ENCODE measurements around the gene CDT1.

Gene CDT1

GRCh38 chr16:88815901-88816589 is 12.5 kb downstream of the CDT1 start:
- Histone ChIP-seq H3K4me1 (peaks cover 13 to 36% (median 21%) of the 10 kb centered on the region in 10 experiments), H4K20me1 (peaks cover 0 to 50% (median 15%) of the 10 kb centered on the region in 11 experiments; a peak in 15 of 22 replicates), H3K9ac (peak overlapping the region in 2 of 11 experiments; percentile 15 to 18; a peak in 1 of 22 replicates), H3K4me2 (peak overlapping the region in 2 of 11 experiments; percentile 5 to 32; a peak in 1 of 22 replicates), H3K27ac (no peak overlapping the region), H3K36me3 (peaks cover 0 to 12% (median 6%) of the 10 kb centered on the region in 11 experiments; a peak in 15 of 22 replicates), H3K9me3 (replicated peaks in 1 of 11) (peaks cover 0 to 8% (median 5%) of the 10 kb centered on the region in 11 experiments; a peak in 11 of 22 replicates), H3K4me3 (no peak overlapping the region), H3K27me3 (no peaks in the 10 kb centered on the region)
- no peak for TF ChIP-seq Cebpa-rat (IDR thresholded peaks at IDR 0.05)

GRCh38 chr16:88816736-88817535 is 13.3 kb downstream of the CDT1 start:
- Histone ChIP-seq H3K36me3 (peaks cover 4 to 21% (median 15%) of the 10 kb centered on the region in 11 experiments; a peak in 20 of 22 replicates), H3K9me3 (replicated peaks in 1 of 11) (peaks cover 0 to 7% (median 4%) of the 10 kb centered on the region in 11 experiments; a peak in 11 of 22 replicates), H3K4me2 (no peak overlapping the region), H3K9ac (peak overlapping the region in 1 of 11 experiments; percentile 11; a peak in 1 of 22 replicates), H3K4me3 (no peak overlapping the region), H3K27ac (peak overlapping the region in 1 of 11 experiments; percentile 18; a peak in 1 of 22 replicates), H4K20me1 (peaks cover 0 to 59% (median 20%) of the 10 kb centered on the region in 11 experiments; a peak in 13 of 22 replicates), H3K4me1 (peaks cover 13 to 44% (median 23%) of the 10 kb centered on the region in 10 experiments), H3K27me3 (no peaks in the 10 kb centered on the region)
- TF ChIP-seq Cebpa-rat (IDR thresholded peaks at IDR 0.05) = no peak

- Histone ChIP-seq H3K4me3 (no peak overlapping the region), H3K4me2 (no peak overlapping the region), H3K9ac (peak overlapping the region in 3 of 11 experiments; percentile 13 to 27 (median 26); a peak in 1 of 22 replicates), H3K36me3 (peaks cover 14 to 32% (median 25%) of the 10 kb centered on the region in 11 experiments; a peak in 21 of 22 replicates), H3K27me3 (no peaks in the 10 kb centered on the region), H3K9me3 (replicated peaks in 1 of 11) (no peaks in the 10 kb centered on the region), H4K20me1 (peaks cover 0 to 67% (median 20%) of the 10 kb centered on the region in 11 experiments; a peak in 13 of 22 replicates), H3K27ac (peak overlapping the region in 1 of 11 experiments; percentile 18; a peak in 2 of 22 replicates), H3K4me1 (peaks cover 3 to 35% (median 13%) of the 10 kb centered on the region in 10 experiments; a peak in 18 of 20 replicates)
- TF ChIP-seq Cebpa-rat (IDR thresholded peaks at IDR 0.05) = no peak
Observed at GRCh38 chr16:88817785-88818574, 14.4 kb downstream of the CDT1 start.

GRCh38 chr16:88818575-88818874 is 14.9 kb downstream of the CDT1 start:
- no peak for TF ChIP-seq Cebpa-rat (IDR thresholded peaks at IDR 0.05)
- H3K36me3 ChIP-seq = peaks cover 16 to 36% (median 28%) of the 10 kb centered on the region in 11 experiments; a peak in 21 of 22 replicates

GRCh38 chr16:88819126-88819525 is 15.5 kb downstream of the CDT1 start:
- peaks cover 16 to 42% (median 33%) of the 10 kb centered on the region in 11 experiments; a peak in 21 of 22 replicates for H3K36me3 ChIP-seq
- H3K27me3 ChIP-seq = no peaks in the 10 kb centered on the region
- no peak overlapping the region for H3K27ac ChIP-seq
- no peak overlapping the region for H3K9ac ChIP-seq
- peaks cover 0 to 78% (median 20%) of the 10 kb centered on the region in 11 experiments; a peak in 13 of 22 replicates for H4K20me1 ChIP-seq
- H3K4me3 ChIP-seq = no peak overlapping the region
- H3K4me2 ChIP-seq = no peak overlapping the region
- H3K4me1 ChIP-seq = peaks cover 0 to 25% (median 10%) of the 10 kb centered on the region in 10 experiments; a peak in 9 of 20 replicates
- H3K9me3 ChIP-seq (replicated peaks in 1 of 11) = no peaks in the 10 kb centered on the region
- TF ChIP-seq Cebpa-rat (IDR thresholded peaks at IDR 0.05) = no peak

More at GRCh38 chr16:88818575-88818874, 14.9 kb downstream of the CDT1 start:
- no peak overlapping the region for H3K4me3 ChIP-seq
- H3K4me1 ChIP-seq = peaks cover 0 to 31% (median 10%) of the 10 kb centered on the region in 10 experiments; a peak in 10 of 20 replicates
- no peak overlapping the region for H3K4me2 ChIP-seq
- H3K9me3 ChIP-seq (replicated peaks in 1 of 11) = no peaks in the 10 kb centered on the region
- peaks cover 0 to 72% (median 20%) of the 10 kb centered on the region in 11 experiments; a peak in 13 of 22 replicates for H4K20me1 ChIP-seq
- 0 out of 22 replicates have a peak overlapping the region, but pooled peaks of 1 of the 11 experiments have one; percentile 27 for H3K9ac ChIP-seq
- no peaks in the 10 kb centered on the region for H3K27me3 ChIP-seq
- no peak overlapping the region; a peak in 1 of 22 replicates for H3K27ac ChIP-seq

GRCh38 chr16:88820385-88821025 is 16.9 kb downstream of the CDT1 start:
- Histone ChIP-seq H4K20me1 (peaks cover 0 to 76% (median 20%) of the 10 kb centered on the region in 11 experiments; a peak in 13 of 22 replicates), H3K9ac (peak overlapping the region in 1 of 11 experiments; percentile 23; a peak in 1 of 22 replicates), H3K4me2 (no peak overlapping the region), H3K27me3 (no peaks in the 10 kb centered on the region), H3K9me3 (replicated peaks in 1 of 11) (no peaks in the 10 kb centered on the region), H3K36me3 (peaks cover 16 to 51% (median 39%) of the 10 kb centered on the region in 11 experiments; a peak in 21 of 22 replicates), H3K27ac (no peak overlapping the region), H3K4me3 (no peak overlapping the region), H3K4me1 (peaks cover 0 to 25% (median 10%) of the 10 kb centered on the region in 10 experiments; a peak in 8 of 20 replicates)
- no peak for TF ChIP-seq Cebpa-rat (IDR thresholded peaks at IDR 0.05)

GRCh38 chr16:88821168-88821850 is 17.7 kb downstream of the CDT1 start:
- H3K27me3 ChIP-seq = no peaks in the 10 kb centered on the region
- H4K20me1 ChIP-seq = peaks cover 0 to 69% (median 13%) of the 10 kb centered on the region in 11 experiments; a peak in 11 of 22 replicates
- 0 out of 22 replicates have a peak overlapping the region, but pooled peaks of 3 of the 11 experiments have one; percentile 14 to 23 (median 17) for H3K9ac ChIP-seq
- peaks cover 16 to 52% (median 39%) of the 10 kb centered on the region in 11 experiments; a peak in 21 of 22 replicates for H3K36me3 ChIP-seq
- TF ChIP-seq Cebpa-rat (IDR thresholded peaks at IDR 0.05) = no peak
- H3K4me2 ChIP-seq = peak overlapping the region in 4 of 11 experiments; percentile 7 to 32 (median 18); a peak in 4 of 22 replicates
- H3K9me3 ChIP-seq (replicated peaks in 1 of 11) = no peaks in the 10 kb centered on the region
- no peak overlapping the region for H3K4me3 ChIP-seq
- peaks cover 0 to 17% (median 6%) of the 10 kb centered on the region in 10 experiments; a peak in 6 of 20 replicates for H3K4me1 ChIP-seq
- no peak overlapping the region for H3K27ac ChIP-seq

Measured in BLaER1 treated with 17β-estradiol and CSF1 and Interleukin-3, amounts not matched to agents 10 nM and 100 nM (cell line).